ENCODE measurements around the gene CDC26. TPM values are rescaled to one million over a fixed set of nuclear protein-coding genes. Genes with fewer than 3 reads are reported as not detected.

Gene CDC26
- total RNA-seq, 2 experiments from 2014 or later, result 29.9 to 39.9 TPM

DNA sequence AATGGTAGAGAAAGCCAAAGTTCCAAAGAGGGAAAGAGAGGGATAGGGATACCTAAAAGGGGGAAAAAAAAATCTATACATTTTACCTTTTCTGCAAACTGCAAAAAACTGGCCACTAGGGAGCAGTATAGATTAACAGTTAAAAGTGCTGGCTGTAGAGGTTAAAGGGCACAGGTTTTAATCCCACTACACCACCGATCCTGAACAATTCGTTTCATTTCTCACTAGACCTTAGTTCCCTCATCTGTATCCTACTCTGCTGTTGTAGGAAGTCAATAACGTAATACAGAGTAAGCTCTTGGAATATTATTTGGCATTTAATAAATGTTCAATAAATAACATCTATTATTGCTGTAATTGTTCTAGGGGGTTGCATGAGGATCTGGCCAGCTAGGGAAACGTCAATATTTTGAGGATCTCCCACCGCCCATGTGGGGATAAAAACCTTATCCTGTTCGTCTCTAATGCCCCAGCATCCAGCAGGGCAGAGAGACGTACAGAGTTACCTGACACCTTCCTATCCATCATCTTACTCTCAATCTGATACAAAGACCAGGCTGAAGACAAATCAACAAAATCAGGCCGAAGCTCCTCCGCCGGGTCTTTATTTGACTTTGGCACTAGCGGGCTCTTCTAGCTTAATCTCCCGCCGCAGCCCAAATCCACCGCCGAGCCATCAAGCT is 757 bp downstream of the CDC26 start:
- ChIA-PET POLR2A (interaction anchor here (0.6 to 2.8 kb wide), 22 partner anchors 8 to 783 kb away, joined by 3 to 22 read pairs (median 3); partner anchors contain the start of genes ALAD, C9orf43, FKBP15 and POLE3), CTCF (ENCODE audit: unreplicated experiment) (interaction anchor here (0.7 to 1.0 kb wide), 2 partner anchors 10 to 73 kb away, joined by 3 read pairs; no protein-coding TSS in a partner anchor)
- no peaks in the 10 kb centered on the region for H3K9me2 ChIP-seq (ENCODE audit: insufficient read depth, low read length)
- H3K4me3 ChIP-seq (ENCODE audit: low read depth, low read length, poor library complexity, severe bottlenecking), result peak overlapping the region; percentile 84
- H3K4me2 ChIP-seq (ENCODE audit: low read length), result peak overlapping the region; percentile 94
- BruUV-seq (replicated peaks), result no TSS peak
- intact Hi-C loops (cut with micrococcal nuclease; ENCODE audit: unreplicated experiment), result loop anchor here (1.0 to 2.0 kb wide), 6 partner anchors 54 to 384 kb away; partner anchors contain the start of genes ALAD, C9orf43, FKBP15 and POLE3
- H3K79me2 ChIP-seq (ENCODE audit: insufficient read depth, low read depth, low read length), result peaks cover 48% of the 10 kb centered on the region
- H3K9me3 ChIP-seq (ENCODE audit: low read length), result no peaks in the 10 kb centered on the region
- DNase-seq (ENCODE audit: low spot score), result peak; percentile 78
- TF ChIP-seq, protein P1, sequence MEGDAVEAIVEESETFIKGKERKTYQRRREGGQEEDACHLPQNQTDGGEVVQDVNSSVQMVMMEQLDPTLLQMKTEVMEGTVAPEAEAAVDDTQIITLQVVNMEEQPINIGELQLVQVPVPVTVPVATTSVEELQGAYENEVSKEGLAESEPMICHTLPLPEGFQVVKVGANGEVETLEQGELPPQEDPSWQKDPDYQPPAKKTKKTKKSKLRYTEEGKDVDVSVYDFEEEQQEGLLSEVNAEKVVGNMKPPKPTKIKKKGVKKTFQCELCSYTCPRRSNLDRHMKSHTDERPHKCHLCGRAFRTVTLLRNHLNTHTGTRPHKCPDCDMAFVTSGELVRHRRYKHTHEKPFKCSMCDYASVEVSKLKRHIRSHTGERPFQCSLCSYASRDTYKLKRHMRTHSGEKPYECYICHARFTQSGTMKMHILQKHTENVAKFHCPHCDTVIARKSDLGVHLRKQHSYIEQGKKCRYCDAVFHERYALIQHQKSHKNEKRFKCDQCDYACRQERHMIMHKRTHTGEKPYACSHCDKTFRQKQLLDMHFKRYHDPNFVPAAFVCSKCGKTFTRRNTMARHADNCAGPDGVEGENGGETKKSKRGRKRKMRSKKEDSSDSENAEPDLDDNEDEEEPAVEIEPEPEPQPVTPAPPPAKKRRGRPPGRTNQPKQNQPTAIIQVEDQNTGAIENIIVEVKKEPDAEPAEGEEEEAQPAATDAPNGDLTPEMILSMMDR (conservative IDR thresholded peaks at IDR 0.05; ENCODE audit: low read length), result peak; percentile 88
- no peak for TF ChIP-seq EZH2phosphoT487 (IDR thresholded peaks at IDR 0.05; ENCODE audit: borderline replicate concordance, low read depth, low read length)
- H3K27ac ChIP-seq (ENCODE audit: low read depth, low read length, poor library complexity, severe bottlenecking), result peak overlapping the region; percentile 68
- peak overlapping the region; percentile 86 for H2AFZ ChIP-seq (ENCODE audit: low read length)
- H4K20me1 ChIP-seq (ENCODE audit: insufficient read depth, low read length), result peaks cover 9% of the 10 kb centered on the region; the same call in 1 of the 2 replicates
- H3K4me1 ChIP-seq (ENCODE audit: insufficient read depth, low read length, poor library complexity, severe bottlenecking), result peaks cover 29% of the 10 kb centered on the region
- H3K36me3 ChIP-seq (ENCODE audit: insufficient read depth, low read length), result peaks cover 65% of the 10 kb centered on the region

DNA sequence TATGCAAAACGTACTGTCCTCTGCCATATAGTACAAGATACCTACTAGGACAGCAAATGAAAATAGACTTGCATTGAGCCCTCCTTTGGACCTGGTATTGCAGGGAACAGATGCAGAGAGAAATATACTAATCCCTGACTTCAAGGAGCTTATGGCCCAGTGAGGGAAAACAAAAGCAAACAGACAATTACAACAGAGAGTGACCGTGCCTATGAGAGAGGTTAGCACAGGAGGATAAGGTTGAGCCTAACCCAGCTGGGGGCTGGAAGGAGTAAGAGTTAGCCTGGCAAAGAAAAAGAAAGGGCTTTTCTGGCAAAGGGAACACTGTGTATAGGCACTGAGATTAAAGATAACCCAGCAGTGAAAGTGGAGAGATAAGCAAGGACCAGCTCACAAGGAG is 5.5 kb downstream of the CDC26 start:
- intact Hi-C loops (cut with micrococcal nuclease; ENCODE audit: unreplicated experiment), result no loop called here
- Histone ChIP-seq H3K79me2 (ENCODE audit: insufficient read depth, low read depth, low read length) (peaks cover 16% of the 10 kb centered on the region; the same call in 1 of the 2 replicates), H3K4me3 (ENCODE audit: low read depth, low read length, poor library complexity, severe bottlenecking) (no peak overlapping the region), H3K4me2 (ENCODE audit: low read length) (no peak overlapping the region), H3K9me3 (ENCODE audit: low read length) (no peaks in the 10 kb centered on the region), H3K4me1 (ENCODE audit: insufficient read depth, low read length, poor library complexity, severe bottlenecking) (peaks cover 7% of the 10 kb centered on the region), H3K9me2 (ENCODE audit: insufficient read depth, low read length) (no peaks in the 10 kb centered on the region), H3K27ac (ENCODE audit: low read depth, low read length, poor library complexity, severe bottlenecking) (no peak overlapping the region), H2AFZ (ENCODE audit: low read length) (no peak overlapping the region), H4K20me1 (ENCODE audit: insufficient read depth, low read length) (peaks cover 5% of the 10 kb centered on the region; the same call in 1 of the 2 replicates), H3K36me3 (ENCODE audit: insufficient read depth, low read length) (peaks cover 71% of the 10 kb centered on the region)
- no peak for DNase-seq (ENCODE audit: low spot score)
- no TSS peak for BruUV-seq (replicated peaks)
- CTCF ChIA-PET (ENCODE audit: unreplicated experiment), result interaction anchor here (1.1 kb wide), 1 partner anchor 140 kb away, joined by 3 read pairs; no protein-coding TSS in a partner anchor
- TF ChIP-seq, protein P1 (conservative IDR thresholded peaks at IDR 0.05; ENCODE audit: low read length), result no peak
- TF ChIP-seq EZH2phosphoT487 (IDR thresholded peaks at IDR 0.05; ENCODE audit: borderline replicate concordance, low read depth, low read length), result no peak
- POLR2A ChIA-PET, result interaction anchor here (1.3 kb wide), 1 partner anchor 133 kb away, joined by 3 read pairs; no protein-coding TSS in a partner anchor

All from OCI-LY7 (cell line).